H54 (cell line): ENCODE measurements around the gene ITGBL1.

Experiments
- DNase-seq: peaks from one replicate; pipeline ENCODE4 v3.0.0; 2011; ENCODE audit warnings: low spot score, mixed read lengths; ENCODE audit not compliant: insufficient read length
- FAIRE-seq: peaks from 3 replicates; lab custom pipeline; 2011; peaks lifted over from hg19 to GRCh38; lab: Jason Lieb, UNC
- POLR2A ChIP-seq: IDR thresholded peaks from 2 replicates; pipeline ENCODE4 v1.6.1; 2011; ENCODE audit warnings: low read depth, mild to moderate bottlenecking, low read length

Gene ITGBL1

DNA sequence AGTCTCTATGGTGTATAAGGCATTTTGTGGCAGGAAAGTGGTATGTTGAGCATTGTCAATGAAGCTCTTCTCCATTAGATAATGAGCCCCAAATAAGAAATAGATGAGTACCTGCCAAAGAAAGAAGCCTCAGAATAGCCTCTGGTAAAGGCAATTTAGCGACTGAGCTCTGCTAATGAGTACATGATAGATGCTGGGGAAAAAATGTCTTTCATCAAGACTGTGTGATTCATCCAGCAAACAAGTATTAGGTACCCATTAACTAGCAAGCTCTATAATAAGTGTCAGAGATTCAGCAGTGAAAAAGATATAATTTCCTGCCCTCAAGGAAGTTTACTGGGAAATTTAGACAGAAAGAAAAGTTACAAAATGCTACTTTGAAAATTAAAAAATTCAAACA is 294.6 kb downstream of the ITGBL1 start:
- FAIRE-seq (peak; percentile 71), DNase-seq (no peak)
- no peak for TF ChIP-seq POLR2A

GRCh38 chr13:101749584-101749983 is 297.1 kb downstream of the ITGBL1 start:
- FAIRE-seq (peak; percentile 77), DNase-seq (no peak)
- no peak for TF ChIP-seq POLR2A

DNA sequence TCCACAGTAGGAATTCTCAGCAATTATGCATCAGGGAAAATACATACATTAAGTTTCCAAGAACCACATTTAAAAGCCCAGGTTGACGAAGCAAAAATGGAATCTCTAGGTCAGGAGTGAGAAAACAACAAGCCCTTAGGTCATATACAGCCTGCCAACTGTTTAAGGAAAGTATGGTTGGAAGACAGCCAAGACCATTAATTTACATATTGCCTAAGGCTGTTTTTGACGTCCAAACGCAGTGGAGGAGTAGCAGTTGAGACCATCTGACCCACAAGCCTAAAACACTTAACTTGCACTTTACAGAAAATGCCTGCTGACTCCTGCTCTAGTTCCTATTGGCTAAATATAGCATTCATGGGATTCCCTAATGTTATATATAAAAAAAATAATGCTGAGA is 299.0 kb downstream of the ITGBL1 start:
- FAIRE-seq, result peak; percentile 100
- DNase-seq, result peak; percentile 26
- TF ChIP-seq POLR2A, result no peak

DNA sequence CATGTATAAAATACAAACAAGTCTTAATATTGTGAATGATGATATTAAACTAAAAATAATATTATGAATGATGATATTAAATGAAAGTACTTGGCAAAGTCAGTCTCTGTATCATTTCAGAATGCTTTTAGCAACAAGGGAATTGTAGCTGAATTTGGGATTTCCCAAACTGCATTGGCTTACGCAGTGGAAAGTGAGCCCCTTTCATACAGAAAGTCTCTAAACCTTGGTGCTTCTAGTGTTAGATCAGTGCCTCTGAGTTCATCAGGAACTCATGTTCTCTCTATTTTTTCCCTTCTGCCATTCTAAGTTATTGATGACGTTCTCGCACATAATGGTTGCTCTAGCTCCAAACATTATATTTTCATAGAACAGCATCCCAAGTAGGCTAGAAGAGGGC is 300.0 kb downstream of the ITGBL1 start:
- no peak for DNase-seq
- no peak for TF ChIP-seq POLR2A
- FAIRE-seq, result peak; percentile 90

GRCh38 chr13:101755228-101755887 is 302.9 kb downstream of the ITGBL1 start:
- DNase-seq, result no peak
- FAIRE-seq, result peak; percentile 20
- no peak for TF ChIP-seq POLR2A

GRCh38 chr13:101757446-101758039 is 305.1 kb downstream of the ITGBL1 start:
- TF ChIP-seq POLR2A, result no peak
- DNase-seq, result peak; percentile 53
- peak; percentile 99 for FAIRE-seq

GRCh38 chr13:101763191-101763590 is 310.7 kb downstream of the ITGBL1 start:
- TF ChIP-seq POLR2A, result no peak
- FAIRE-seq (no peak), DNase-seq (no peak)
